ENCODE measurements around the gene S1PR3. TPM values are rescaled to one million over a fixed set of nuclear protein-coding genes. Genes with fewer than 3 reads are reported as not detected.

Gene S1PR3
- polyA plus RNA-seq, 2 of the 4 experiments (the other 2 are of a cell fraction) = 26.4 to 33.7 TPM

DNA sequence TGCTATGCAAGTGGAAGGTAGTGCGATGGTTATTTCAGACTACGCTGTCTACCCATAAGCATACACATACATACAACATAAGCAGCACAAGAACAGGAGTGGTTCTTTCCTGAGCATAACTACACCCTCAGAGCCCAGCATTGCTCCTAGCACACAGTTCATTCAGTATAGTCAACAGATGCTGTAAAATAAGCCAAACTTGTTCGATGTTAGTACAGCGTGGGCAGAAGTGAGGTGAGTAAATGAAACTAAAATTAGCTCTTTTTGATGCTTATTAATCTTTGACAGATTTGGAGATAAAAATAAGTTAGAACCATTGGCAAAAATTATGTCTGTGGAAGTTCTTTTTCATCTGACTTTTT is 47.8 kb downstream of the S1PR3 start:
- Histone ChIP-seq H3K4me2 (no peak overlapping the region), H3K27ac (no peak overlapping the region), H3K9me3 (no peaks in the 10 kb centered on the region), H3K4me1 (no peaks in the 10 kb centered on the region), H3K4me3 (no peak overlapping the region)
- WGBS (ENCODE audit: missing lambda C conversion rate) = 73% methylated on average over 4 of the region's 4 CpGs
- FAIRE-seq (no peak), DNase-seq (ENCODE audit: low read depth in 1 of 2, low spot score in 1 of 2) (no peak), ATAC-seq (no peak)
- TF ChIP-seq SMC3 (IDR thresholded peaks at IDR 0.05) (no peak), HEYL (CRISPR knock-in tag; IDR thresholded peaks at IDR 0.05) (no peak), HOXA7 (CRISPR knock-in tag; IDR thresholded peaks at IDR 0.05) (no peak), BHLHE40 (IDR thresholded peaks at IDR 0.05; ENCODE audit: low read depth, low read length) (no peak), FOSL2 (IDR thresholded peaks at IDR 0.05) (no peak), FOSL2 (CRISPR knock-in tag; IDR thresholded peaks at IDR 0.05) (no peak)
- TF ChIP-seq, protein P1, sequence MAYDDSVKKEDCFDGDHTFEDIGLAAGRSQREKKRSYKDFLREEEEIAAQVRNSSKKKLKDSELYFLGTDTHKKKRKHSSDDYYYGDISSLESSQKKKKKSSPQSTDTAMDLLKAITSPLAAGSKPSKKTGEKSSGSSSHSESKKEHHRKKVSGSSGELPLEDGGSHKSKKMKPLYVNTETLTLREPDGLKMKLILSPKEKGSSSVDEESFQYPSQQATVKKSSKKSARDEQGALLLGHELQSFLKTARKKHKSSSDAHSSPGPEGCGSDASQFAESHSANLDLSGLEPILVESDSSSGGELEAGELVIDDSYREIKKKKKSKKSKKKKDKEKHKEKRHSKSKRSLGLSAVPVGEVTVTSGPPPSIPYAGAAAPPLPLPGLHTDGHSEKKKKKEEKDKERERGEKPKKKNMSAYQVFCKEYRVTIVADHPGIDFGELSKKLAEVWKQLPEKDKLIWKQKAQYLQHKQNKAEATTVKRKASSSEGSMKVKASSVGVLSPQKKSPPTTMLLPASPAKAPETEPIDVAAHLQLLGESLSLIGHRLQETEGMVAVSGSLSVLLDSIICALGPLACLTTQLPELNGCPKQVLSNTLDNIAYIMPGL (CRISPR knock-in tag; IDR thresholded peaks at IDR 0.05; ENCODE audit: borderline replicate concordance) = no peak
- TF ChIP-seq, protein P2, sequence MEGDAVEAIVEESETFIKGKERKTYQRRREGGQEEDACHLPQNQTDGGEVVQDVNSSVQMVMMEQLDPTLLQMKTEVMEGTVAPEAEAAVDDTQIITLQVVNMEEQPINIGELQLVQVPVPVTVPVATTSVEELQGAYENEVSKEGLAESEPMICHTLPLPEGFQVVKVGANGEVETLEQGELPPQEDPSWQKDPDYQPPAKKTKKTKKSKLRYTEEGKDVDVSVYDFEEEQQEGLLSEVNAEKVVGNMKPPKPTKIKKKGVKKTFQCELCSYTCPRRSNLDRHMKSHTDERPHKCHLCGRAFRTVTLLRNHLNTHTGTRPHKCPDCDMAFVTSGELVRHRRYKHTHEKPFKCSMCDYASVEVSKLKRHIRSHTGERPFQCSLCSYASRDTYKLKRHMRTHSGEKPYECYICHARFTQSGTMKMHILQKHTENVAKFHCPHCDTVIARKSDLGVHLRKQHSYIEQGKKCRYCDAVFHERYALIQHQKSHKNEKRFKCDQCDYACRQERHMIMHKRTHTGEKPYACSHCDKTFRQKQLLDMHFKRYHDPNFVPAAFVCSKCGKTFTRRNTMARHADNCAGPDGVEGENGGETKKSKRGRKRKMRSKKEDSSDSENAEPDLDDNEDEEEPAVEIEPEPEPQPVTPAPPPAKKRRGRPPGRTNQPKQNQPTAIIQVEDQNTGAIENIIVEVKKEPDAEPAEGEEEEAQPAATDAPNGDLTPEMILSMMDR (IDR thresholded peaks at IDR 0.05) = no peak
- ChIA-PET POLR2A (no interaction called here), CTCF (no interaction called here)

GRCh38 chr9:89039664-89040063 is 48.4 kb downstream of the S1PR3 start:
- ATAC-seq = no peak
- no peaks in the 10 kb centered on the region for H3K9me3 ChIP-seq
- H3K4me2 ChIP-seq = no peak overlapping the region
- DNase-seq (ENCODE audit: low read depth in 1 of 2, low spot score in 1 of 2) = no peak
- no peaks in the 10 kb centered on the region for H3K4me1 ChIP-seq
- H3K4me3 ChIP-seq = no peak overlapping the region
- POLR2A ChIA-PET = no interaction called here
- 48% methylated on average over 2 of the region's 2 CpGs for WGBS (ENCODE audit: missing lambda C conversion rate)
- H3K27ac ChIP-seq = no peak overlapping the region
- CTCF ChIA-PET = no interaction called here
- TF ChIP-seq FOXS1 (CRISPR knock-in tag; IDR thresholded peaks at IDR 0.05) (no peak), MYC (IDR thresholded peaks at IDR 0.05; ENCODE audit: borderline replicate concordance, low read length) (no peak), JUNB (IDR thresholded peaks at IDR 0.05) (no peak), RCOR1 (IDR thresholded peaks at IDR 0.05; ENCODE audit: low read depth, low read length) (no peak), CHD2 (IDR thresholded peaks at IDR 0.05; ENCODE audit: low read length, partially characterized antibody) (no peak), RNF2 (IDR thresholded peaks at IDR 0.05; ENCODE audit: borderline replicate concordance, low read depth) (no peak), CBX8 (IDR thresholded peaks at IDR 0.05) (no peak), ELK1 (IDR thresholded peaks at IDR 0.05; ENCODE audit: low read depth, low read length) (no peak), NFE2L2 (conservative IDR thresholded peaks at IDR 0.05; ENCODE audit: low read length) (no peak), POLR2AphosphoS2 (conservative IDR thresholded peaks at IDR 0.05; ENCODE audit: low read length) (no peak), HOXB13 (CRISPR knock-in tag; IDR thresholded peaks at IDR 0.05; ENCODE audit: low read depth) (no peak), HEYL (CRISPR knock-in tag; IDR thresholded peaks at IDR 0.05) (no peak)
- TF ChIP-seq, protein P1 (CRISPR knock-in tag; IDR thresholded peaks at IDR 0.05; ENCODE audit: borderline replicate concordance) = no peak
- FAIRE-seq = no peak

All from A549 (cell line).